ENCODE data around the gene CNTNAP2. TPM values are rescaled to one million over a fixed set of nuclear protein-coding genes. Genes with fewer than 3 reads are reported as not detected.

CNTNAP2 gene
- total RNA-seq, 1 donor from 2014 or later: 5.4 TPM

- TF ChIP-seq CTCF (IDR thresholded peaks at IDR 0.05; ENCODE audit: unreplicated experiment): no peak
- H3K4me3 Mint-ChIP-seq (ENCODE audit: unreplicated experiment): no peak overlapping the region
- no peaks in the 10 kb centered on the region for H3K4me1 Mint-ChIP-seq (ENCODE audit: unreplicated experiment)
- no peak overlapping the region for H3K27ac Mint-ChIP-seq (ENCODE audit: unreplicated experiment)
- no peak for DNase-seq (ENCODE audit: low spot score)
- H3K9me3 Mint-ChIP-seq (ENCODE audit: unreplicated experiment): peaks cover 11% of the 10 kb centered on the region
- H3K36me3 Mint-ChIP-seq (ENCODE audit: low read depth, unreplicated experiment): no peaks in the 10 kb centered on the region
- peaks cover 2% of the 10 kb centered on the region for H3K27me3 Mint-ChIP-seq (ENCODE audit: unreplicated experiment)
Measured at GRCh38 chr7:146754385-146754784, 637.8 kb downstream of the CNTNAP2 start.

GRCh38 chr7:146755585-146755984 is 639.0 kb downstream of the CNTNAP2 start:
- DNase-seq (ENCODE audit: low spot score): no peak
- H3K27ac Mint-ChIP-seq (ENCODE audit: unreplicated experiment): no peak overlapping the region
- no peaks in the 10 kb centered on the region for H3K4me1 Mint-ChIP-seq (ENCODE audit: unreplicated experiment)
- peaks cover 11% of the 10 kb centered on the region for H3K9me3 Mint-ChIP-seq (ENCODE audit: unreplicated experiment)
- no peak for TF ChIP-seq CTCF (IDR thresholded peaks at IDR 0.05; ENCODE audit: unreplicated experiment)
- H3K4me3 Mint-ChIP-seq (ENCODE audit: unreplicated experiment): no peak overlapping the region
- peaks cover 2% of the 10 kb centered on the region for H3K27me3 Mint-ChIP-seq (ENCODE audit: unreplicated experiment)
- H3K36me3 Mint-ChIP-seq (ENCODE audit: low read depth, unreplicated experiment): no peaks in the 10 kb centered on the region

GRCh38 chr7:146764458-146764857 is 647.9 kb downstream of the CNTNAP2 start:
- H3K9me3 Mint-ChIP-seq (ENCODE audit: unreplicated experiment): no peaks in the 10 kb centered on the region
- H3K36me3 Mint-ChIP-seq (ENCODE audit: low read depth, unreplicated experiment): peaks cover 4% of the 10 kb centered on the region
- no peak overlapping the region for H3K4me3 Mint-ChIP-seq (ENCODE audit: unreplicated experiment)
- no peak overlapping the region for H3K27ac Mint-ChIP-seq (ENCODE audit: unreplicated experiment)
- H3K4me1 Mint-ChIP-seq (ENCODE audit: unreplicated experiment): no peaks in the 10 kb centered on the region
- no peaks in the 10 kb centered on the region for H3K27me3 Mint-ChIP-seq (ENCODE audit: unreplicated experiment)
- no peak for TF ChIP-seq CTCF (IDR thresholded peaks at IDR 0.05; ENCODE audit: unreplicated experiment)
- DNase-seq (ENCODE audit: low spot score): no peak

- DNase-seq (ENCODE audit: low spot score): no peak
- Mint-ChIP-seq H3K27me3 (ENCODE audit: unreplicated experiment) (no peaks in the 10 kb centered on the region), H3K9me3 (ENCODE audit: unreplicated experiment) (peaks cover 6% of the 10 kb centered on the region), H3K4me1 (ENCODE audit: unreplicated experiment) (no peaks in the 10 kb centered on the region), H3K4me3 (ENCODE audit: unreplicated experiment) (no peak overlapping the region), H3K27ac (ENCODE audit: unreplicated experiment) (no peak overlapping the region), H3K36me3 (ENCODE audit: low read depth, unreplicated experiment) (peaks cover 4% of the 10 kb centered on the region)
- TF ChIP-seq CTCF (IDR thresholded peaks at IDR 0.05; ENCODE audit: unreplicated experiment): no peak
Measured at GRCh38 chr7:146768957-146769356, 652.4 kb downstream of the CNTNAP2 start.

- no peaks in the 10 kb centered on the region for H3K27me3 Mint-ChIP-seq (ENCODE audit: unreplicated experiment)
- H3K4me3 Mint-ChIP-seq (ENCODE audit: unreplicated experiment): no peak overlapping the region
- H3K4me1 Mint-ChIP-seq (ENCODE audit: unreplicated experiment): no peaks in the 10 kb centered on the region
- peak; percentile 34 for TF ChIP-seq CTCF (IDR thresholded peaks at IDR 0.05; ENCODE audit: unreplicated experiment)
- H3K27ac Mint-ChIP-seq (ENCODE audit: unreplicated experiment): no peak overlapping the region
- DNase-seq (ENCODE audit: low spot score): peak; percentile 41
- H3K9me3 Mint-ChIP-seq (ENCODE audit: unreplicated experiment): peaks cover 6% of the 10 kb centered on the region
- peaks cover 4% of the 10 kb centered on the region for H3K36me3 Mint-ChIP-seq (ENCODE audit: low read depth, unreplicated experiment)
Measured at GRCh38 chr7:146772601-146773000, 656.0 kb downstream of the CNTNAP2 start.
